HCT116 (cell line): ENCODE measurements around the gene SLC41A3. TPM values are rescaled to one million over a fixed set of nuclear protein-coding genes. Genes with fewer than 3 reads are reported as not detected.

Source experiments
- ATAC-seq: fragments of 200-7000 bp; cut with Tn5 transposase; 2 replicates; pipeline ENCODE4 v1.9.1; 2020; ENCODE audit warnings: mild to moderate bottlenecking, moderate library complexity
- BruUV-seq: library from RNA; stranded (reverse); fragments of 400-500 nt; replicated peaks from 2 replicates; lab custom pipeline; 2021; lab: Mats Ljungman, UMichigan
- CTCF ChIA-PET: fragments of 300-600 bp; sonication (Branson Sonifier 250); formaldehyde crosslinking; loops from one replicate; lab custom pipeline; 2021; ENCODE audit warnings: antibody characterized with exemption; lab: Charles Lee
- POLR2A ChIA-PET: fragments of 300-600, 350-600 bp; sonication (Branson Sonifier 250); formaldehyde crosslinking; loops from one replicate; lab custom pipeline; 2021; ENCODE audit warnings: antibody characterized with exemption; lab: Charles Lee
- RAD21 ChIA-PET, 2 experiments: fragments of 300-600 bp; sonication (Branson Sonifier 250); formaldehyde crosslinking; loops; one replicate each; lab custom pipeline; 2023; ENCODE audit warnings: low total read pairs in 2 of 2; ENCODE audit not compliant: uncharacterized antibody in 2 of 2, unreplicated experiment in 2 of 2, low non-redundant PET in 1 of 2; lab: Charles Lee
- DNase-seq: peaks from one replicate; pipeline ENCODE4 v3.0.0-alpha.2; 2010; ENCODE audit warnings: low read depth, low spot score
- H2AFZ ChIP-seq: fragments of 200-600 bp; shearing (Covaris generic), sonication (generic); 2 replicates; pipeline ENCODE4 v1.6.1; 2017; ENCODE audit warnings: low read depth, mixed run types, mixed read lengths, antibody characterized with exemption, low read length; ENCODE audit not compliant: poor library complexity, severe bottlenecking
- H3K27ac ChIP-seq: 2 replicates; pipeline ENCODE4 v1.5.1; 2012; ENCODE audit warnings: low read depth, low read length
- H3K27me3 ChIP-seq: fragments of 200-600 bp; sonication (generic); 2 replicates; pipeline ENCODE4 v1.6.1; 2016; ENCODE audit warnings: mixed run types, low read length, mixed read lengths; ENCODE audit not compliant: insufficient read depth
- H3K36me3 ChIP-seq, 2 experiments: fragments of 200-500 bp in 1 of 2; fragments of 200-600 bp in 1 of 2; sonication (Bioruptor generic) in 1 of 2; sonication (generic) in 1 of 2; 2 replicates each; pipeline versions ENCODE4 v1.5.1 to v1.6.1; 2014 to 2016; ENCODE audit warnings: low read length in 2 of 2, inconsistent platforms in 1 of 2, mixed read lengths in 1 of 2, mixed run types in 1 of 2; ENCODE audit not compliant: insufficient read depth in 2 of 2, control insufficient read depth in 1 of 2
- H3K4me1 ChIP-seq, 2 experiments: fragments of 200-600 bp in 1 of 2; sonication (generic) in 1 of 2; 2 replicates each; pipeline versions ENCODE4 v1.5.1 to v1.6.1; 2012 to 2017; ENCODE audit warnings: low read length in 2 of 2, inconsistent platforms in 1 of 2, mild to moderate bottlenecking in 1 of 2, mixed read lengths in 1 of 2, mixed run types in 1 of 2, moderate library complexity in 1 of 2; ENCODE audit not compliant: insufficient read depth in 2 of 2, control insufficient read depth in 1 of 2
- H3K4me2 ChIP-seq: fragments of 200-600 bp; sonication (generic); 2 replicates; pipeline ENCODE4 v1.6.1; 2017; ENCODE audit warnings: mixed run types, low read length, mixed read lengths
- H3K4me3 ChIP-seq, 2 experiments: fragments of 200-600 bp in 1 of 2; sonication (generic) in 1 of 2; replicated peaks in 1 of 2; 2 replicates each; pipeline ENCODE4 v1.5.1; 2011 to 2016; ENCODE audit warnings: low read length in 2 of 2, control low read depth in 1 of 2, low read depth in 1 of 2, mild to moderate bottlenecking in 1 of 2, mixed read lengths in 1 of 2, mixed run types in 1 of 2
- H3K79me2 ChIP-seq: fragments of 200-600 bp; sonication (generic); 2 replicates; pipeline ENCODE4 v1.6.1; 2017; ENCODE audit warnings: mild to moderate bottlenecking, mixed run types, low read length, moderate library complexity, mixed read lengths; ENCODE audit not compliant: insufficient read depth
- H3K9ac ChIP-seq: fragments of 200-600 bp; sonication (generic); 2 replicates; pipeline ENCODE4 v1.6.1; 2016; ENCODE audit warnings: low read length, mixed read lengths
- H3K9me2 ChIP-seq: fragments of 200-600 bp; sonication (generic), shearing (Covaris generic); 2 replicates; pipeline ENCODE4 v1.6.1; 2017; ENCODE audit warnings: mixed run types, mild to moderate bottlenecking, moderate library complexity; ENCODE audit not compliant: insufficient read depth
- H3K9me3 ChIP-seq, 2 experiments: fragments of 200-500 bp in 1 of 2; fragments of 200-600 bp in 1 of 2; sonication (Bioruptor generic) in 1 of 2; sonication (generic) in 1 of 2; 2 replicates each; pipeline ENCODE4 v1.6.1; 2014 to 2017; ENCODE audit warnings: low read length in 2 of 2, mixed read lengths in 2 of 2, inconsistent platforms in 1 of 2, low read depth in 1 of 2, mild to moderate bottlenecking in 1 of 2, mixed run types in 1 of 2, moderate library complexity in 1 of 2; ENCODE audit not compliant: control insufficient read depth in 1 of 2, insufficient read depth in 1 of 2
- H4K20me1 ChIP-seq: fragments of 200-600 bp; sonication (generic), shearing (Covaris generic); 2 replicates; pipeline ENCODE4 v1.6.1; 2017; ENCODE audit warnings: mixed run types, mild to moderate bottlenecking, moderate library complexity; ENCODE audit not compliant: insufficient read depth
- CBX3 ChIP-seq: IDR thresholded peaks from 2 replicates; pipeline ENCODE4 v1.6.1; 2012; ENCODE audit warnings: low read depth
- CEBPB ChIP-seq: IDR thresholded peaks from 2 replicates; pipeline ENCODE4 v1.6.1; 2012; ENCODE audit warnings: low read depth
- EGR1 ChIP-seq: IDR thresholded peaks from 2 replicates; pipeline ENCODE4 v1.6.1; 2012; ENCODE audit warnings: low read depth
- ELF1 ChIP-seq: IDR thresholded peaks from 2 replicates; pipeline ENCODE4 v1.6.1; 2012; ENCODE audit warnings: low read depth, borderline replicate concordance
- EZH2phosphoT487 ChIP-seq: fragments of 200-600 bp; IDR thresholded peaks from 2 replicates; pipeline ENCODE4 v1.6.1; 2018; ENCODE audit warnings: antibody characterized with exemption, borderline replicate concordance
- FOSL1 ChIP-seq: IDR thresholded peaks from 2 replicates; pipeline ENCODE4 v1.6.1; 2012; ENCODE audit warnings: low read depth
- JUND ChIP-seq: IDR thresholded peaks from 2 replicates; pipeline ENCODE4 v1.6.1; 2012
- POLR2AphosphoS5 ChIP-seq: IDR thresholded peaks from 2 replicates; pipeline ENCODE4 v1.6.1; 2011; ENCODE audit warnings: mild to moderate bottlenecking, low read depth, low read length, moderate library complexity
- RAD21 ChIP-seq: IDR thresholded peaks from 2 replicates; pipeline ENCODE4 v1.6.1; 2012; ENCODE audit warnings: low read depth, mild to moderate bottlenecking
- SIN3A ChIP-seq: IDR thresholded peaks from 2 replicates; pipeline ENCODE4 v1.6.1; 2012; ENCODE audit warnings: low read depth
- SP1 ChIP-seq: IDR thresholded peaks from 2 replicates; pipeline ENCODE4 v1.6.1; 2012; ENCODE audit warnings: low read depth
- SRF ChIP-seq: IDR thresholded peaks from 2 replicates; pipeline ENCODE4 v1.6.1; 2012; ENCODE audit warnings: low read depth
- ZFX ChIP-seq: fragments of 450-650 bp; IDR thresholded peaks from 2 replicates; pipeline ENCODE4 v1.6.1; 2017
- ZNF274 ChIP-seq: fragments of 200-500 bp; sonication (Bioruptor generic); IDR thresholded peaks from 2 replicates; pipeline ENCODE4 v1.6.1; 2014; ENCODE audit warnings: mild to moderate bottlenecking, low read depth, low read length, inconsistent platforms
- intact Hi-C: fragments of 100-400 bp; cut with micrococcal nuclease; formaldehyde crosslinking; loops from 2 replicates; pipeline ENCODE4 v1.10.0; 2022
- total RNA-seq: library from RNA; stranded (reverse); gene quantifications from one replicate; pipeline ENCODE4 v1.2.1, GENCODE V29; 2021; ENCODE audit not compliant: unreplicated experiment
- TF ChIP-seq, protein P1 (sequence below): IDR thresholded peaks from 2 replicates; pipeline ENCODE4 v1.6.1; 2012; ENCODE audit warnings: low read depth
- TF ChIP-seq, protein P2 (sequence below): IDR thresholded peaks from 2 replicates; pipeline ENCODE4 v1.6.1; 2011; ENCODE audit warnings: mild to moderate bottlenecking, low read length, moderate library complexity; ENCODE audit not compliant: insufficient replicate concordance; ENCODE audit errors: extremely low read depth
- TF ChIP-seq, protein P3 (sequence below): IDR thresholded peaks from 2 replicates; pipeline ENCODE4 v1.6.1; 2012
- TF ChIP-seq, protein P4 (sequence below), 3 experiments: fragments of 200-600 bp in 1 of 3; sonication (generic) in 1 of 3; IDR thresholded peaks in 2 of 3; conservative IDR thresholded peaks in 1 of 3; 2 replicates each; pipeline ENCODE4 v1.5.1; 2012 to 2017; ENCODE audit warnings: low read depth in 2 of 3, low read length in 2 of 3, antibody characterized with exemption in 1 of 3, borderline replicate concordance in 1 of 3, control low read depth in 1 of 3, mild to moderate bottlenecking in 1 of 3, mixed read lengths in 1 of 3, mixed run types in 1 of 3, moderate library complexity in 1 of 3; ENCODE audit not compliant: insufficient read depth in 1 of 3

Gene SLC41A3
- total RNA-seq, 1 experiment from 2014 or later, result 45.9 TPM

DNA sequence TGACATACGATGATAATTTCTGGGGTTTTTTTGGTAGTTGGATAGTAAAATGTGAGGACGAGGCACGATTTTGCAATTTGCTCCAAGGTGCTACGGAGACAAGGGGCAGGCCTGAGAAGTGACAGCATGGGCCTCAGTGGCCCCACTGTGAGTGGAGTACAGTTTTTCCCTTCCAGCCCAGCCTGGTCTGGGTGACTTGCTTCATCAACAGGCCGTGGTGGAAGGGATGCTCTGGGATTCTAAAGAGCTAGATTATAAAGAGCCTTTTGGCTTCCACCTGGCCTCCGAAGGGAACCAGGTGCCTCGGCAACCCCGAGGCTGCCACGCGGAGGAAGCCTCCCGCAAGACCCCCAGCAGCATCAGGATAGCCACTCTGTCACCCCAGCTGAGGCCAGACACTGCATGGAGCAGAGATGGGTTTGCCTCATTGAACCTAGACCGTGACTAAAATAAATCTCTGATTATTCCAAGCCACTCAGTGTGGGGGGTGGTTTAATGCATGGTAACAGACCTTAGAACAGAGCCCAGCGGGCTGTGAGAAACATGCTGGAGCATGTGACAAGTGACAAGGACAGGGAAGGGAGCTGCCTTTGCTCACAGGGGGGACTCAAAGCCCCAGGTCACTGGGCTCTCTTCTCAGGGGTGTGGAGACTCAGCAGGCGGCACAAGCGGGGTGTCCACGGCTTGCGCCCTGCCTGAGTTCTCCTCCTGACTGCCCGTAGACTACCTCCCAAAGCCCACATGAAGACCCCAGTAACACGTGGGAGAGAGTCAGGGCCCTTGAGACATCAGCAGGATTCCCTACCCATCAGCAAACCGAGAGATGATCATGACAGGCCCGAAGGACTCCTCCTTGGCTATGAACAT is 22.6 kb upstream of the SLC41A3 start:
- ChIA-PET POLR2A (no interaction called here), RAD21 (no interaction called here), CTCF (no interaction called here)
- Histone ChIP-seq H3K4me3 (no peak overlapping the region), H3K36me3 (no peaks in the 10 kb centered on the region), H3K27ac (no peak overlapping the region), H3K9ac (no peak overlapping the region), H3K4me2 (no peak overlapping the region), H3K79me2 (no peaks in the 10 kb centered on the region), H3K9me3 (no peaks in the 10 kb centered on the region), H3K4me1 (no peaks in the 10 kb centered on the region), H3K9me2 (no peaks in the 10 kb centered on the region), H3K27me3 (no peaks in the 10 kb centered on the region), H4K20me1 (no peaks in the 10 kb centered on the region), H2AFZ (no peak overlapping the region)
- BruUV-seq, result no TSS peak
- no peak for ATAC-seq
- intact Hi-C loops, result no loop called here
- no peak for TF ChIP-seq FOSL1
- no peak for TF ChIP-seq SRF
- TF ChIP-seq, protein P1, sequence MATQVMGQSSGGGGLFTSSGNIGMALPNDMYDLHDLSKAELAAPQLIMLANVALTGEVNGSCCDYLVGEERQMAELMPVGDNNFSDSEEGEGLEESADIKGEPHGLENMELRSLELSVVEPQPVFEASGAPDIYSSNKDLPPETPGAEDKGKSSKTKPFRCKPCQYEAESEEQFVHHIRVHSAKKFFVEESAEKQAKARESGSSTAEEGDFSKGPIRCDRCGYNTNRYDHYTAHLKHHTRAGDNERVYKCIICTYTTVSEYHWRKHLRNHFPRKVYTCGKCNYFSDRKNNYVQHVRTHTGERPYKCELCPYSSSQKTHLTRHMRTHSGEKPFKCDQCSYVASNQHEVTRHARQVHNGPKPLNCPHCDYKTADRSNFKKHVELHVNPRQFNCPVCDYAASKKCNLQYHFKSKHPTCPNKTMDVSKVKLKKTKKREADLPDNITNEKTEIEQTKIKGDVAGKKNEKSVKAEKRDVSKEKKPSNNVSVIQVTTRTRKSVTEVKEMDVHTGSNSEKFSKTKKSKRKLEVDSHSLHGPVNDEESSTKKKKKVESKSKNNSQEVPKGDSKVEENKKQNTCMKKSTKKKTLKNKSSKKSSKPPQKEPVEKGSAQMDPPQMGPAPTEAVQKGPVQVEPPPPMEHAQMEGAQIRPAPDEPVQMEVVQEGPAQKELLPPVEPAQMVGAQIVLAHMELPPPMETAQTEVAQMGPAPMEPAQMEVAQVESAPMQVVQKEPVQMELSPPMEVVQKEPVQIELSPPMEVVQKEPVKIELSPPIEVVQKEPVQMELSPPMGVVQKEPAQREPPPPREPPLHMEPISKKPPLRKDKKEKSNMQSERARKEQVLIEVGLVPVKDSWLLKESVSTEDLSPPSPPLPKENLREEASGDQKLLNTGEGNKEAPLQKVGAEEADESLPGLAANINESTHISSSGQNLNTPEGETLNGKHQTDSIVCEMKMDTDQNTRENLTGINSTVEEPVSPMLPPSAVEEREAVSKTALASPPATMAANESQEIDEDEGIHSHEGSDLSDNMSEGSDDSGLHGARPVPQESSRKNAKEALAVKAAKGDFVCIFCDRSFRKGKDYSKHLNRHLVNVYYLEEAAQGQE, result no peak
- TF ChIP-seq, protein P2, sequence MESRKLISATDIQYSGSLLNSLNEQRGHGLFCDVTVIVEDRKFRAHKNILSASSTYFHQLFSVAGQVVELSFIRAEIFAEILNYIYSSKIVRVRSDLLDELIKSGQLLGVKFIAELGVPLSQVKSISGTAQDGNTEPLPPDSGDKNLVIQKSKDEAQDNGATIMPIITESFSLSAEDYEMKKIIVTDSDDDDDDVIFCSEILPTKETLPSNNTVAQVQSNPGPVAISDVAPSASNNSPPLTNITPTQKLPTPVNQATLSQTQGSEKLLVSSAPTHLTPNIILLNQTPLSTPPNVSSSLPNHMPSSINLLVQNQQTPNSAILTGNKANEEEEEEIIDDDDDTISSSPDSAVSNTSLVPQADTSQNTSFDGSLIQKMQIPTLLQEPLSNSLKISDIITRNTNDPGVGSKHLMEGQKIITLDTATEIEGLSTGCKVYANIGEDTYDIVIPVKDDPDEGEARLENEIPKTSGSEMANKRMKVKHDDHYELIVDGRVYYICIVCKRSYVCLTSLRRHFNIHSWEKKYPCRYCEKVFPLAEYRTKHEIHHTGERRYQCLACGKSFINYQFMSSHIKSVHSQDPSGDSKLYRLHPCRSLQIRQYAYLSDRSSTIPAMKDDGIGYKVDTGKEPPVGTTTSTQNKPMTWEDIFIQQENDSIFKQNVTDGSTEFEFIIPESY, result no peak
- no peak for TF ChIP-seq JUND
- TF ChIP-seq EGR1, result no peak
- TF ChIP-seq ELF1, result no peak
- TF ChIP-seq SIN3A, result no peak
- TF ChIP-seq ZNF274, result no peak
- no peak for TF ChIP-seq EZH2phosphoT487
- no peak for TF ChIP-seq RAD21
- TF ChIP-seq ZFX, result no peak
- TF ChIP-seq POLR2AphosphoS5, result no peak
- TF ChIP-seq, protein P3, sequence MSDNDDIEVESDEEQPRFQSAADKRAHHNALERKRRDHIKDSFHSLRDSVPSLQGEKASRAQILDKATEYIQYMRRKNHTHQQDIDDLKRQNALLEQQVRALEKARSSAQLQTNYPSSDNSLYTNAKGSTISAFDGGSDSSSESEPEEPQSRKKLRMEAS, result no peak
- TF ChIP-seq CEBPB, result no peak
- no peak for TF ChIP-seq SP1
- no peak for TF ChIP-seq CBX3
- TF ChIP-seq, protein P4, sequence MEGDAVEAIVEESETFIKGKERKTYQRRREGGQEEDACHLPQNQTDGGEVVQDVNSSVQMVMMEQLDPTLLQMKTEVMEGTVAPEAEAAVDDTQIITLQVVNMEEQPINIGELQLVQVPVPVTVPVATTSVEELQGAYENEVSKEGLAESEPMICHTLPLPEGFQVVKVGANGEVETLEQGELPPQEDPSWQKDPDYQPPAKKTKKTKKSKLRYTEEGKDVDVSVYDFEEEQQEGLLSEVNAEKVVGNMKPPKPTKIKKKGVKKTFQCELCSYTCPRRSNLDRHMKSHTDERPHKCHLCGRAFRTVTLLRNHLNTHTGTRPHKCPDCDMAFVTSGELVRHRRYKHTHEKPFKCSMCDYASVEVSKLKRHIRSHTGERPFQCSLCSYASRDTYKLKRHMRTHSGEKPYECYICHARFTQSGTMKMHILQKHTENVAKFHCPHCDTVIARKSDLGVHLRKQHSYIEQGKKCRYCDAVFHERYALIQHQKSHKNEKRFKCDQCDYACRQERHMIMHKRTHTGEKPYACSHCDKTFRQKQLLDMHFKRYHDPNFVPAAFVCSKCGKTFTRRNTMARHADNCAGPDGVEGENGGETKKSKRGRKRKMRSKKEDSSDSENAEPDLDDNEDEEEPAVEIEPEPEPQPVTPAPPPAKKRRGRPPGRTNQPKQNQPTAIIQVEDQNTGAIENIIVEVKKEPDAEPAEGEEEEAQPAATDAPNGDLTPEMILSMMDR (IDR thresholded peaks at IDR 0.05 in 2 of 3, conservative IDR thresholded peaks at IDR 0.05 in 1 of 3; ENCODE audit: borderline replicate concordance in 1 of 3, insufficient read depth in 1 of 3, low read depth in 2 of 3, low read length in 2 of 3), result no peak
- no peak for DNase-seq
